HG03135 (cell line): Measurements from ENCODE around the gene TCP1.
A peak's percentile ranks its signal among the peaks of the same experiment; 100 is the strongest.
"Not testable (repeated sequence)": the region's sequence is repeated elsewhere in the genome, so short reads cannot be mapped to it uniquely, and the experiment has no call there.

Experiments used
- ATAC-seq: cut with Tn5 transposase; IDR thresholded peaks from one replicate; pipeline ENCODE4 v1.9.1; 2021; ENCODE audit warnings: mild to moderate bottlenecking, moderate library complexity; ENCODE audit not compliant: unreplicated experiment

TCP1 gene

DNA sequence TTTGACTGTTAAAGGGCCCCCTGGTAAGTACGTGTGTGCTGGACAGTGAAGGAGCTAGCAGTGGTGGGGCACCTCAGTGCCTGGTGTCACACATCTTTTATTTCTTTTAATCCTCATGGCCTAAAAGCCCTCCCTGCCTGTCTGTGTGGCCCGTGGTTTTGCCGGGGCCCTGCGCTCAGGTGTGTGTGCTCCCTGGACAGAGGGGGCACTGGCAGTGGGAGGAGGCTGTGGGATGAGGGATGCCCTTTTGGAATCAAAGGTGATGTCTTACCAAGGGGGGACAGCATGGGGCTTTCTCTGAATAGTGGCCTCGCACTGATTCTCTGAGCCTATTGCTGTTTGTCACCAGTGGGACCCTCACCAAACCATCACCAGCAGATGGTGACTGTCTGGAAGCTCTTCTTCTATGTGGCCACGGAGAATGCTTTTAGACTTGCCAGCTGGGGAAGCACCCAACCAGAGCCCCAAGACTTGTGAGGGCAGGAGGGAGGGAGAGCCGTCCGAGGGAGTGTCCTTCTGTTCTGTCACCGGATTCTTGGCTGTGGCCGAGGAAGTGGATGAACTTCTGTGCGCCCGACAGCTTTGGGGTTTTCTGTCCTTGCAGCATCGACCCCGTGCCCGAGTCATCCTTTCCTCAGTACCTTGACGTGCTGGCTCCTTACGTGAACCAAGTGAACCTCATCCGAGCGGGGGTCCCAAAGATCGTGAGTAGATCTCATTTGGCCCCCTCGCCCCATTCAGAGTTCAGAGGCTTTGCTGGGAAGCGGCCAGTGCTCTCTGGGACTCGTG lies 28.7 kb upstream of the TCP1 start:
- no peak for ATAC-seq

DNA sequence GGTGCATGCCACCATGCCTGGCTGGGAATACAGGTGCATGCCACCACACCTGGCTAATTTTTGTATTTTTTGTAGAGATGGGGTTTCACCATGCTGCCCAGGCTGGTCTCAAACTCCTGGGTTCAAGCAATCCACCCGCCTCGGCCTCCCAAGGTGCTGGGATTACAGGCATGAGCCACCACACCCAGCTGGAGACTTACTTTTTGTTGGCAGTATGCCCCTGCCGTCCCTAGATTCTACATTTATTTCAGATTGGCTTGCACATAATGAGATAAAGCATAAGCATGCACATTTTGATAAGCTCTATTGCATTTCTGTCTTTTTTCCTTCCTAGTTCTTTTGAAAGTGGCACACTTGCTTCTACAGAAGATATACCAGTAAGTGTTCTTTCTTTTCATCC lies 27.4 kb upstream of the TCP1 start:
- ATAC-seq = not testable (repeated sequence)

DNA sequence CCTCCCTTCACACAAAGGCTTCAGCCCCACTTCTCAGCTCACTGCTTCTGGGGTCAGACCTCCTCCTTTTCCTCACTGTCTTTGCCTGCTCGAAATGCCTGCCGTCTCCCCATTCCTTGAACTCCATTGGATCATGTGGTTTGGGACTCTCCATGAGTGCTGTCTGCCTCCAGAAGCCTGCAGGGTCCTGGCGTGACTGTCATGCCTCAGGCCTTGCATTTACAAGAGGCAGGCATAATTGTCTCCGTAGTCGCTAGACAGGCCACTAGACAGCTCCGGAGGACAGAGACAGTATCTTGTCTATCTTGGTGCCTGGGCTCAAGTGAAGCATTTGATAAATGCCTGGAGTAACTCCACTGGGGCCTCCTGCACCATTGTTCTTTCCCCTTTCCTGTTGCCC lies 26.0 kb upstream of the TCP1 start:
- no peak for ATAC-seq

DNA sequence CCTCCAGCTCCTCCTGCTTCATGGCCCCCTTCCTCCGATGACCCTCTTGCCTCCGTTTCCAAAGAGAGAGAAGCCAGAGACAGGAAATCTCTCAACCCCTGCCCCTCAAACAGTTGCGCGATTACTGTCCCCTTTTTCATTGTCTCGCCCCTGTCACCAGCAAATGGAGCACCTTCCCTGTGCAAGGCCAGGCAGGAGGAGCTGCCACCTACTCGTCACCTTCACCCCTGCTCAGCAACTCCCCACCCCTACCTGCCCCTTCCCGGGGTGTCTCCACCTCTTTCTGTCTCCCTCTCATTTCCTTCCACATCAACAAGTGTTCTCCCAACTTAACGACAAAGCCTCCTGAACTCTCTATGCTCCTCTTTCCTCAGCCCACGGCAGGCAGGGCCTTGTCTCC lies 24.4 kb upstream of the TCP1 start:
- no peak for ATAC-seq

DNA sequence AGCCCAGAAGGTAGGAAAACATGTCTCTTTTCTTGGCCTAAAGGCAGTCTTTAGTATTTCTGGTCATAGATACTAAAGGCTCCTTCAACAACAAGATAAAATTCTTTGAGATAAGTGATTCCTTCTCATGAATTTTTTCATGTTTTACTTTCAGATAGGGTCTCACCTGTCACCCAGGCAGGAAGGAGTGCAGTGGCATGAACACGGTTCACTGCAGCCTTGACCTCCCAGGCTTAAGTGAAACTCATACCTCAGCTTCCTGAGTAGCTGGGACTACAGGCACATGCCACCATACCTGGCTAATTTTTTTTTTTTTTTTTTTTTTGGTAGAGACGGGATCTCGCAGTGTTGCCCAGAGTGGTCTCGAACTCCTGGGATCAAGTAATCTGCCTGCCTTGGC lies 19.7 kb upstream of the TCP1 start:
- ATAC-seq = no peak

DNA sequence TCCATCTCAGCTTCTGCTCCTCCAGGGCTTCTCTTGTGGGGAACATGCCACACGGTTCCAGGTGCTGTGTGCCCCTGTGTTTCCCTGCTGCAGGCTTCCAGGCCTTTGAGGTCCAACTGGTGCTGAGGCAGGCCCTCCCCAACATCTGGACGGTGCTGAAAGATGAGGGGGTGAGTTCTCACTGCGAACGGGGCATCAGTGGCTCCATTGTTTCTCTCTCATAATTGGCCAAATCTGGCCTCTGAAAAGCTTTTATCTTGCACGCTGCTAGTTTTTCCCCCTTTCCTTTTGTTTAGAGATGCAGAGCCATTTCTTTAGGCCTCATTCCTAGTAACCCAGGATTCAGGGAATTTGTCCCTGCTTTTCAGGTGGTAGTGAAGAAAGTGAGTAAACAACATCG lies 19.2 kb upstream of the TCP1 start:
- ATAC-seq = no peak

DNA sequence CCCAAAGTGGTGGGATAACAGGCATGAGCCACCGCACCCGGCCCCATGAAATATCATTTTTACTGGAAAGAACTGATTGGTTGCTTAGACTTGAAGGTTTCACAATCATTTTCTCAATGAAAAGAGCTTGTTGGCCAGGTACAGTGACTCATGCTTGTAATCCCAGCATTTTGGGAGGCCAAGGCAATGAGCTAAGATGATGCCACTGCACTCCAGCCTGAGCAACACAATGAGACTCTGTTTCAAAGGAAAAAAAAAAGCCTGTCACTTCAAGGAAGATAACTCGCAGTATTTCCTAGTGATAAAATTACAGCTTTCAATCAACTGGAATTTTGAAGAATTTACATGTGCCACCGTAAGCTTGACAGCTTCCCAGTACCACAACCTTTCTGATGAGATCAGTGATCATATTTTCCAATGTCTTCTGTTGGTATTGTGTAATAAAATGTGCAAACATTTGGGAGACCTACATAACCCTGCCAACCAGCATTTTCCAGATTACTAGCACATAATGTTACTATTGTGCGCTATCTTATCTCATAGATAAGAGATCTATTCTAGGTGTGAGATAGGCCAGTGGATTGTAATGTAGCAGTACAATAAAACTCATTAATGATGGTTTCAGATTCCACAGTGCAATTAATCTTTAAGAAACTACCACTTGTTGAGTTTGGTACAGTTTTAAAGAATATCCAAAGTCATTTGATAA lies 17.9 kb upstream of the TCP1 start:
- ATAC-seq = no peak

DNA sequence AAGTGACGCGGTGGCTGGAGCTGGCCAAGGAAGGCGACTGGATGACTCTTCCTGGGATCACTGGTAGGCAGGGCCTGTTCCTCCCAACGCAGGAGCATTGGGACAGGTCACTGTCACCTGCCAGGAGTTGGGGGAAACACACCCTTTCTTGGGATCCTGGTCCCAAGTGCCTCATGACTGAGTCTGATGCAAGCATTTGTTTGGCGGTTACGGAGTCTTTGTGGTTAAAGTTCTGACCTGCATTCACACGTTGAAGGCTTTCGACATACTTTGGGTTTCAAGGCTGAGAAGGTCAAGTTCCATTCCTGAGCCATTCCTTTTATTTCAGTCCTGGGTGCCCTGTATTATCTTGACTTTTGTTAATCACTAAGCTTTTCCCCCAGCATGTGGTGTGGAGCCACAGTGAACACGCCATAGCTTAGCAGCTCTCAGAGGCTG lies 16.6 kb upstream of the TCP1 start:
- no peak for ATAC-seq

DNA sequence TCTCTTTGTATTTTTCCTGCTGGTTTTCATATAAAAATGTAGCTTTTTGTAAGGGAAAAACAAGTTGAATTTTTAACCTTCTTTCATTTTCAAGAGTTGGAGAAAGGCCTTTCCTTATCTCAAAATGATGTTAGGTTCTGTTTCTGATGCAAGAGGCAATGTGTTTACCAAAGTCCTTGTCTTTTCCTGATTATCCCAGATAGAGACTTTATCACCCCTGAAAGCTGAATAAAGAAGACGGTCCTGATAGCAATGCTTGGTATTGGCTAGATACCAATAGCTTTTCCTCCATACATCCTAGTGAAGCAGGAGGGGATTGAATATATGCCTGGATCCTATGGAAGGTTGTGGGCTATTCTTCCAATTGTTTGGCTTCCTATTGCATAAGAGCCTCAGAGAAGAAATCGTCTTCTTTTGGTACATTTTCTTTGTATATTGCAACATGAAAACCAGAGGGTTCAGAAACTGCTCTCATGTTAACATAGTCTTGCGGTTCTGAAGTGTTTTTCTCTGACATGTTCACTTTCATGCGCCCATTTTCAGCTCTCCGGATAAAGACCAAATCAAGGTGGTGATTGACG lies 16.1 kb upstream of the TCP1 start:
- no peak for ATAC-seq

DNA sequence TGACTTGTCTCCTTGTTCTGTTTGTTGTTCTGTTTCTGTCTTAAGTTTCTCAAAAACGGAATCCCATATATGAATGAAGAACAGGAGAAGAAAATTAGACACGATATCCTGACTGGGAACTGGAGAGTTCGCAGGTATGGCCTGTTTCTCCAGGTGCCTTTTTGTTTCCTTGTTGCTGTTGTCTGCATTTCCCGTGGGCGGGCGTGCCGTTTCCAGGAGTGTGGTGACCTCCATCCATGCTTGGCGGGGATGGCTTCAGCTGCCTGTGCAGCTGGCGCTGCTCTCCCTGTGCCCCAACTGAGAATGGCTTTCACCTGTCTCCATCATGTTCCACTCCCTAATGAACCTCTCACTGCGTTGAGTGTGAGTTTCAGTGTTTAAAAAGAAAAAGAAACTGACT lies 15.1 kb upstream of the TCP1 start:
- ATAC-seq = no peak

DNA sequence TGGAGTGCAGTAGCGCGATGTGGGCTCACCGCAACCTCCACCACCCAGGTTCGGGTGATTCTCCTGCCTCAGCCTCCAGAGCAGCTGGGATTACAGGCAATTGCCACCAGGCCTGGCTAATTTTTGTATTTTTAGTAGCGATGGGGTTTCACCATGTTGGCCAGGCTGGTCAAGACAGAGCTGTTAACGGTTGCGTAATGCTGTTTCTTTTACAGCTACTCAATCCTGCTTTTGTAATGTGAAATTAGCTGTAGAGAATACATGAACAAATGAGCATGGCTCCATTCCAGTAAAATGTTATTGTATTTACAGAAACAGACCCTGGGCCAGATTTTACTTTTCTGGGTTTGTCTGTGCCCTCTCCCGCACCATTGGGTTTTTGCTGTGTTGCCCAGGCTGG lies 12.5 kb upstream of the TCP1 start:
- ATAC-seq = no peak

DNA sequence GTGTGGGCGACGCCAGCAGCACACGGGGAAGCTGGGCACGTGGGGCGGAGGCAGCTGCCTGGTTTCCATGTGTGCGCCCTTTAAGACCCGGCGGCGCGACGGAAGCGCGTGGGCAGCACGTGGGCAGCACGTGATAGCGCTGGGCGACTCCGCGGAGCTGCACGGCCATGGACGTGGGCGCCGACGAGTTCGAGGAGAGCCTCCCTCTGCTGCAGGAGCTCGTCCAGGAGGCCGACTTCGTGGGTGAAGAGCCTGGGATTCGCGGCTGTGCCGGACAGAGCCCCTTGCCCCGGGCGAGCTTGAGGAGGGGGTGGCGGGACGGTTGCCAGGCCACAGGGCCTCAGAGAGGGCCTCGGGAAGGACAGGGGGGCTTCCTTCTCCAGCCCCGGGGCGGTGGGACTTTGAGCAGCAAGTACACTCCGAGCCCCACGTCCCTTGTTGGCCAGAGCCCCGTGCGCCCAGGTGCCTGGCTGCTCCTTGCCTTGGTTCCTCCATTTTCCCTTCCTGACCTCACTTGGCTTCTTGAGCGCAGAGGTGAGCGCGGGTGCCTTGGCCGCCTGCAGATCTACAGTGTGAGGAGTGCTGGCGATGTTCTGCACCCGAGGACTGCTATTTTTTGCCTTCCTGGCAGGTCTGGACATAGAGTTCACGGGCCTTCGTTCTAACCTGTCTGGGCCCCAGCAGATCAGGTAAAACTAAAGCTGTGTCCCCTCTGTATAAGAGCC lies 10.9 kb upstream of the TCP1 start, which contains the start of gene PNLDC1:
PNLDC1 (plus strand) TSS at position 136 of the 725 bp plus-strand sequence; CDS start at position 168, 32 bp downstream.
- ATAC-seq = no peak

DNA sequence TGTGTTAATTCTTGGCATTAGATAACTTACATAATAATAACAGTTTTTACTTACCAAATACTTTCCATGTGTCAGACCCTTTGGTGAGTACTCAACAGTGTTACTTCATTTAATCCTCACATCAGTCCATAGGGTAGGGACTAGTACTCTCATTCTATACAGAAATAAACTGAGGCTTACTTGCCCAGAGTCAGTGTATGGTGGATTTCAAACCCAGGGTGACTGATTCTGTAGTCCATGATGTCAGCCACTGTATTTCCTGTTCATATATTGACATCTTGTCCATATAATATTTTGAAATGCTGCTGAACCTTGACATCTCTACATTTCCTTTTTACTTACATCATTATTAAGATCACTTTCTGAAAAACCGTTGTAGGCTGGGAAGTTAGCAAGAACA lies 8.2 kb upstream of the TCP1 start:
- ATAC-seq = no peak

DNA sequence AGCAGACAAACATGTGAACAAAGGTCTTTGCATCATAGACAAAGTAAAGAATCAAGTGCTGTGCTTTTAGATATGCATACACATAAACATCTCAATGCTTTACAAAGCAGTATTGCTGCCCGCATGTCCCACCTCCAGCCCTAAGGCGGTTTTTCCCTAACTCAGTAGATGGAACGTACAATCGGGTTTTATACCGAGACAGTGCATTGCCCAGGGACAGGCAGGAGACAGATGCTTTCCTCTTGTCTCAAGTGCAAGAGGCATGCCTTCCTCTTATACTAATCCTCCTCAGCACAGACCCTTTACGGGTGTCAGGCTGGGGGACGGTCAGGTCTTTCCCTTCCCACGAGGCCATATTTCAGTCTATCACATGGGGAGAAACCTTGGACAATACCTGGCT lies 5.6 kb upstream of the TCP1 start:
- ATAC-seq = not testable (repeated sequence)

DNA sequence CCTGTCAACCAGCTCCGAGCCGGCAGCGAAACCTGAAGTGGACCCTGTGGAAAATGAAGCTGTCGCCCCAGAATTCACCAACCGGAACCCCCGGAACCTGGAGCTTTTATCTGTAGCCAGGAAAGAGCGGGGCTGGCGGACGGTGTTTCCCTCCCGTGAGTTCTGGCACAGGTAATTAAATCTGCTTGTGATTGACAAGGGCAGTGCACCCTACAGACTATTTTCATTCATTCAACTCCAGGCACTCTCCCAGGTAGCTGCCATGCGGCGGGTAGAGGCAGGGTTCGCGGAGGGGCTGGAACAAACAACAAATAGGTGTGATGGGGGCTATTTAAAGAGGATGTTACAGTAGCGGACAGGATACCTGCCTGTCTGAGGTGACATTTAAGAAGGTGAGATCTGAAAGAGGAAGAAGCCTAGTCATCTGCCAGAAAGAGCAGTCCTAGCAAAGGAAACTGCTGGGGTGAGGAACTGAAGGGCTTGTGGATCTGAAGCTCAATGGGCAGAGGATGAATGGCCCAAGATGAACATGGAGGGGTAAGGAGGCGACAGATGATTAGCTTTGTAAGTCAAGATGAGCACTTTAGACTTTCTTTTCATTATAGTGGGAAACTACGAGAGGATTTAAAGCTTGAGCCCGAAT lies 1.7 kb upstream of the TCP1 start:
- ATAC-seq = no peak

DNA sequence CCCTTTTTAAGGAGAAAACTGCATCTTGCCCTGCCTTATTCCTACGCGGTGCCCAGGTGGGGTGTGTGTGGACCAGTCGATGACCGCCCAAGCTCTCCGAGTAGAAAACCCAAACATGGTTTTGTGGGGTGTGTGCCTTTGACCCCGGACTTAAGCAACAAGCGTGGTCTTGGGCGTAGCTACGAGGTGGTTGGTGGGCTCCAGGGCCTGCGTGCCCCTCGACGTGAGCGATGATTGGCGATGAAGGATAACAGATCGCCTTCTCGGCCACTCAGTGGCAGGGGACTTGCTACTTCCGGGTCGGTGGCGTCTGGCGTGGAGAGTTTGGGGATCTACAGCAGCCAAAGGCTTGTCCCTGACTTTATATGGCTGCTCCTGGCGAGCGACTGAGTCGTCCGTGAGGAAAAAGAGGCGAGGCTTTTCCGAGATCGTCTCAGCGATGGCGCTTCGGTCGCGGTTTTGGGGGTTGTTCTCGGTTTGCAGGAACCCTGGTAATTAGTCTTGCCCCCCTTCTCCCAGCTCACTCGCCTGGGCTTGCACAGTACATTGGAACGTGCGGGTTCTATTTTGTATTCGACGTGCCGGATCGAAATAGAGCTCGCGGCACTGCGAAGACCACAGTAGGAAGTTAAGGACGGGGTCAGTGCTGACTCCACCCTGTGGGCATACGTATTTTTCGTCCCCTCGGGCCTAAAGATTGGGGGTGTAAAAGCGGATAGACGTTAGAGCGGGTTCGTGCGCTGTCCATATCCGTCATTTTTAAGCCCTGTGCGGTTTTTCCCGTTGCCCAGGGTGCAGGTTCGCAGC lies 950 bp upstream of the TCP1 start, which contains the start of gene MRPL18:
MRPL18 (plus strand) TSS at position 319 of the 807 bp plus-strand sequence; CDS start at position 440, 121 bp downstream.
- ATAC-seq = peak; percentile 87

DNA sequence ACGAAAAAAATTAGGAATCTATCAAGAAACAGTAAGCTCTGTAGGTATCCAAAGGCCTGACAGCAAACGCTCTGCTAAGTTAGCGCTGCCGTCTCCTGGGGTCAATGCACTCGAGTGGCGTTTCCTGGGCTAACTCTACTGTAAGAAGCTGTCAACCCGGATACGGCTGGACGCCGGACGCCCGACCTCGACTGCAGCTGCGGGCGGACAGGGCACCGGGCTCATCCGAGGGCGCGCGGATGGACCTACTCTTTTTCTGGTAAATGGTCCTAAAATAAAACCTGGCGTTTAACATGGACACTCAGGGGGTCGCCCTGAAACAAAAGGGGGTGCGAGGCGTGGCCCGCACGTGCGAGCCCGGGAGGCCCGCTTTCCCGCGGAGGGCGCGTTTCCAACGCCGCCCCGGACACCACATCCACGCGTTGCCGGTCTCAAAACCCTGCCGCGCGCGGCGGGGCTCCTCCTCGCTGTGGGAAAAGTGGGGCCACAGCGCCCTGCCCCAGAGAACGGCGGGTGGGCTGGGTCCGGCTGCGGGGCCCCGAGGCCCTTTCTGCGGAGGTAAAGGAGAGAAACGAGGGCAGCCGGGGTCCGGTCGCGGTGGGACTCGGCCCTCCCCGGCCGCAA lies 537 bp downstream of the TCP1 start:
- ATAC-seq = peak; percentile 15

DNA sequence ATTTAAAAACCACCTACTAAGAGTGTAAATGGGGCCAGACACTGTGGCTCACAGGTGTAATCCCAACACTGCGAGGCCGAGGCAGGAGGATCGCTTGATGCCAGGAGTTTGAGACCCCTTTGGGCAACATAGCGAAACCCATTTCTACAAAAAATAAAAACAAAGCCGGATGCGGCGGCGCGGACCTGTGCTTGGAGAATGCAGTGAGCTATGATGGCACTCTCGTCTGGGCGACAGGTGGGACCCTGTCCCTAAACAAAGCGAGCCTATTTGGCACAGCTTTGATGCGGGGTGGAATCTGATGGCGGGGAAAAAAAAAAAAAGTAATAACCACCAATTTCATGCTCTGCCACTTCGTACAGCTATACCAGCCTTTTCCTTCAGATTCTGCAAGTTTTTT lies 1.1 kb downstream of the TCP1 start:
- no peak for ATAC-seq

DNA sequence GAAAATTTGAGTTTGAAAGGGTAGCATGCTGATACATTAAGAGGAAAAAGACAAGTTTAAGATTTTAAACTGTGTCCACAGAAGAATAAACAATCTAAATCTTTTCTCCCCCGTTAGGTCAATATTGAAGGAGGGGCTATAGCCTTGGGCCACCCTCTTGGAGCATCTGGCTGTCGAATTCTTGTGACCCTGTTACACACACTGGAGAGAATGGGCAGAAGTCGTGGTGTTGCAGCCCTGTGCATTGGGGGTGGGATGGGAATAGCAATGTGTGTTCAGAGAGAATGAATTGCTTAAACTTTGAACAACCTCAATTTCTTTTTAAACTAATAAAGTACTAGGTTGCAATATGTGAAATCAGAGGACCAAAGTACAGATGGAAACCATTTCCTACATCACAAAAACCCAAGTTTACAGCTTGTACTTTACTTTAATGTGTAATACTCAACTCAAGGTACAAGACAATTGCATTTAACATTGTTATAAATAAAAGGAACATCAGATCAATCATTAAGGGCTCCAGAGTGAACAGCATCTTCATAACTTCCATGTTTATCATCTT lies 10.8 kb downstream of the TCP1 start:
- ATAC-seq = no peak
